ENCODE data around the gene IL18BP. TPM values are rescaled to one million over a fixed set of nuclear protein-coding genes. Genes with fewer than 3 reads are reported as not detected.
A peak's percentile ranks its signal among the peaks of the same experiment; 100 is the strongest.

The IL18BP gene
- total and polyA plus RNA-seq, 9 of the 15 experiments (the other 6 are each of a cell fraction or from before 2014, with no cell fraction given), result 0.34 to 9.4 (median 3.2) TPM

DNA sequence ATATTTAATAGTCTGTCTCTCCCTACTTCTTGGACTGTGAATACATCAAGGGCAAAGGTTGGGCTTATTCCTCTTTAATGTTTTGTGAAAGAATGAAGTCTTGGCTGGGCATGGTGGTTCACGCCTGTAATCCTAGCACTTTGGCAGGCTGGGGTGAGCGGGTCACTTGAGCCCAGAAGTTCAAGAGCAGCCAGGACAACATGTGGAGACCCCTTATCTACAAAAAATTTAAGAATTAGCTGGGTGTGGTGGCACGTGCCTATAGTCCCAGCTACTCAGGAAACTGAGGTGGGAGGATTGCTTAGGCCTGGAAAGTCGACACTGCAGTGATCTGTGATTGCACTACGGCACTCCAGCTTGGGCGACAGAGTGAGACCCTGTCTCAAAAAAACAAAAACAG, 49.7 kb upstream of the IL18BP start:
- Histone ChIP-seq H3K27ac (ENCODE audit: extremely low read depth, low read depth, low read length) (peak overlapping the region; percentile 66), H3K36me3 (ENCODE audit: control insufficient read depth, insufficient read depth, low read length) (peaks cover 8% of the 10 kb centered on the region; the same call in 2 of the 3 replicates), H4K20me1 (replicated peaks; ENCODE audit: control insufficient read depth, insufficient read depth, low read length) (peaks cover 21% of the 10 kb centered on the region; the same call in 1 of the 2 replicates), H3K79me2 (ENCODE audit: control insufficient read depth, insufficient read depth, low read length) (peaks cover 67% of the 10 kb centered on the region), H3K4me3 (no peak overlapping the region), H3K27me3 (ENCODE audit: control insufficient read depth in 2 of 2, insufficient read depth in 2 of 2, low read length in 2 of 2) (no peaks in the 10 kb centered on the region), H3K9me3 (replicated peaks; ENCODE audit: control insufficient read depth, insufficient read depth, low read depth, low read length) (no peaks in the 10 kb centered on the region), H2AFZ (ENCODE audit: low read depth, low read length) (no peak overlapping the region), H3K9ac (ENCODE audit: insufficient read depth in 1 of 2, low read depth in 2 of 2, low read length in 2 of 2) (peak overlapping the region in 1 of 2 experiments; percentile 74; a peak in 1 of 4 replicates), H3K9me1 (ENCODE audit: control insufficient read depth, insufficient read depth, low read length) (no peaks in the 10 kb centered on the region), H3K4me1 (replicated peaks in 1 of 2; ENCODE audit: control insufficient read depth in 2 of 2, insufficient read depth in 2 of 2, low read length in 2 of 2) (peaks cover 24 to 30% of the 10 kb centered on the region in 2 experiments), H3K4me2 (ENCODE audit: insufficient read depth, low read length) (no peak overlapping the region)
- ATAC-seq (peak; percentile 18; the same call in 2 of the 3 replicates), FAIRE-seq (no peak), DNase-seq (ENCODE audit: extremely low read depth in 1 of 4, low spot score in 3 of 4) (no peak)
- in situ Hi-C loops (cut with MboI), result no loop called here
- POLR2A ChIA-PET, result interaction anchor here (1.3 to 2.2 kb wide), 4 partner anchors 9 to 20 kb away, joined by 4 to 11 read pairs (median 8); partner anchors contain the start of genes RNF121 and XNDC1N
- intact Hi-C loops (cut with micrococcal nuclease), result no loop called here
- no peak for TF ChIP-seq MAFF (IDR thresholded peaks at IDR 0.05; ENCODE audit: low read length)
- TF ChIP-seq BHLHE40 (IDR thresholded peaks at IDR 0.05; ENCODE audit: low read length), result peak; percentile 60
- no peak for TF ChIP-seq HDAC1 (IDR thresholded peaks at IDR 0.05)
- no peak for TF ChIP-seq GABPB2 (CRISPR knock-in tag; conservative IDR thresholded peaks at IDR 0.05)
- TF ChIP-seq ILF3 (IDR thresholded peaks at IDR 0.05; ENCODE audit: borderline replicate concordance), result no peak
- peak; percentile 4; the same call in 1 of the 2 replicates for TF ChIP-seq ZNF121 (CRISPR knock-in tag; conservative IDR thresholded peaks at IDR 0.05)
- no peak for TF ChIP-seq SIN3A (IDR thresholded peaks at IDR 0.05; ENCODE audit: borderline replicate concordance in 2 of 2, control insufficient read depth in 1 of 2, low read depth in 2 of 2, low read length in 2 of 2)
- TF ChIP-seq, protein P1, sequence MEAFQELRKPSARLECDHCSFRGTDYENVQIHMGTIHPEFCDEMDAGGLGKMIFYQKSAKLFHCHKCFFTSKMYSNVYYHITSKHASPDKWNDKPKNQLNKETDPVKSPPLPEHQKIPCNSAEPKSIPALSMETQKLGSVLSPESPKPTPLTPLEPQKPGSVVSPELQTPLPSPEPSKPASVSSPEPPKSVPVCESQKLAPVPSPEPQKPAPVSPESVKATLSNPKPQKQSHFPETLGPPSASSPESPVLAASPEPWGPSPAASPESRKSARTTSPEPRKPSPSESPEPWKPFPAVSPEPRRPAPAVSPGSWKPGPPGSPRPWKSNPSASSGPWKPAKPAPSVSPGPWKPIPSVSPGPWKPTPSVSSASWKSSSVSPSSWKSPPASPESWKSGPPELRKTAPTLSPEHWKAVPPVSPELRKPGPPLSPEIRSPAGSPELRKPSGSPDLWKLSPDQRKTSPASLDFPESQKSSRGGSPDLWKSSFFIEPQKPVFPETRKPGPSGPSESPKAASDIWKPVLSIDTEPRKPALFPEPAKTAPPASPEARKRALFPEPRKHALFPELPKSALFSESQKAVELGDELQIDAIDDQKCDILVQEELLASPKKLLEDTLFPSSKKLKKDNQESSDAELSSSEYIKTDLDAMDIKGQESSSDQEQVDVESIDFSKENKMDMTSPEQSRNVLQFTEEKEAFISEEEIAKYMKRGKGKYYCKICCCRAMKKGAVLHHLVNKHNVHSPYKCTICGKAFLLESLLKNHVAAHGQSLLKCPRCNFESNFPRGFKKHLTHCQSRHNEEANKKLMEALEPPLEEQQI (IDR thresholded peaks at IDR 0.05), result no peak
- no peak for TF ChIP-seq JUNB (CRISPR knock-in tag; conservative IDR thresholded peaks at IDR 0.05)
- TF ChIP-seq, protein P2, sequence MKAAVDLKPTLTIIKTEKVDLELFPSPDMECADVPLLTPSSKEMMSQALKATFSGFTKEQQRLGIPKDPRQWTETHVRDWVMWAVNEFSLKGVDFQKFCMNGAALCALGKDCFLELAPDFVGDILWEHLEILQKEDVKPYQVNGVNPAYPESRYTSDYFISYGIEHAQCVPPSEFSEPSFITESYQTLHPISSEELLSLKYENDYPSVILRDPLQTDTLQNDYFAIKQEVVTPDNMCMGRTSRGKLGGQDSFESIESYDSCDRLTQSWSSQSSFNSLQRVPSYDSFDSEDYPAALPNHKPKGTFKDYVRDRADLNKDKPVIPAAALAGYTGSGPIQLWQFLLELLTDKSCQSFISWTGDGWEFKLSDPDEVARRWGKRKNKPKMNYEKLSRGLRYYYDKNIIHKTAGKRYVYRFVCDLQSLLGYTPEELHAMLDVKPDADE (conservative IDR thresholded peaks at IDR 0.05; ENCODE audit: control insufficient read depth, low read depth, low read length), result no peak
- no peak for TF ChIP-seq NCOA4 (IDR thresholded peaks at IDR 0.05; ENCODE audit: partially characterized antibody)
- TF ChIP-seq ZNF143 (CRISPR knock-in tag; IDR thresholded peaks at IDR 0.05), result no peak
- TF ChIP-seq PCBP2 (IDR thresholded peaks at IDR 0.05; ENCODE audit: low read depth, low read length, poor library complexity, severe bottlenecking), result no peak
- no TSS peak for BruUV-seq (replicated peaks)
- WGBS (ENCODE audit: insufficient coverage, low coverage, missing lambda C conversion rate), result 20% methylated on average over 6 of the region's 6 CpGs
- CTCF ChIA-PET (ENCODE audit: low intra/inter-chr PET ratio), result no interaction called here
